Smooth muscle cell (in vitro differentiated cells): ENCODE results near the gene MVB12B. TPM values are rescaled to one million over a fixed set of nuclear protein-coding genes. Genes with fewer than 3 reads are reported as not detected.

Experiments
- DNase-seq: peaks from one replicate; lab custom pipeline; 2025; ENCODE audit not compliant: unreplicated experiment; lab: John Stamatoyannopoulos, UW
- H2AFZ ChIP-seq: fragments of 200-600 bp; sonication (generic); 2 replicates; pipeline ENCODE4 v1.6.0; 2016; ENCODE audit warnings: antibody characterized with exemption, low read depth, mild to moderate bottlenecking
- H3F3A ChIP-seq: fragments of 200-600 bp; sonication (generic); 2 replicates; pipeline ENCODE4 v1.6.0; 2017; ENCODE audit warnings: antibody characterized with exemption, low read depth
- H3K27ac ChIP-seq: fragments of 200-600 bp; sonication (generic); 2 replicates; pipeline ENCODE4 v1.5.1; 2016; ENCODE audit warnings: low read depth, mild to moderate bottlenecking
- H3K27me3 ChIP-seq: fragments of 200-600 bp; sonication (generic); 2 replicates; pipeline ENCODE4 v1.6.1; 2016; ENCODE audit warnings: low read depth, mild to moderate bottlenecking
- H3K36me3 ChIP-seq: fragments of 200-600 bp; sonication (generic); 2 replicates; pipeline ENCODE4 v1.5.1; 2016; ENCODE audit warnings: low read depth
- H3K4me1 ChIP-seq: fragments of 200-600 bp; sonication (generic); 2 replicates; pipeline ENCODE4 v1.5.1; 2016; ENCODE audit warnings: low read depth
- H3K4me2 ChIP-seq: fragments of 200-600 bp; sonication (generic); 2 replicates; pipeline ENCODE4 v1.6.0; 2016; ENCODE audit warnings: mild to moderate bottlenecking
- H3K4me3 ChIP-seq: fragments of 200-600 bp; sonication (generic); 2 replicates; pipeline ENCODE4 v1.5.1; 2016; ENCODE audit warnings: mild to moderate bottlenecking
- H3K79me2 ChIP-seq: fragments of 200-600 bp; sonication (generic); 2 replicates; pipeline ENCODE4 v1.6.0; 2016; ENCODE audit warnings: low read depth, mild to moderate bottlenecking
- H3K9ac ChIP-seq: fragments of 200-600 bp; sonication (generic); 2 replicates; pipeline ENCODE4 v1.6.0; 2016; ENCODE audit warnings: low read depth
- H3K9me3 ChIP-seq: fragments of 200-600 bp; sonication (generic); replicated peaks from 2 replicates; pipeline ENCODE4 v1.5.1; 2016; ENCODE audit warnings: low read depth
- H4K20me1 ChIP-seq: fragments of 200-600 bp; sonication (generic); 2 replicates; pipeline ENCODE4 v1.6.0; 2016; ENCODE audit warnings: low read depth
- WGBS: methylation state at CpG from one replicate; pipeline ENCODE4 v1.1.7; 2016; ENCODE audit warnings: low lambda C conversion rate; 5-methylcytosine and 5-hydroxymethylcytosine counted together
- polyA plus RNA-seq: library from polyadenylated mRNA; unstranded; fragments of >200 nt; fragmentation: Nextera tagmentation; extraction: Ambion mirVana; gene quantifications from 2 replicates; pipeline ENCODE4 v1.2.1, GENCODE V29; 2016
- total RNA-seq: library from RNA; depleted of rRNA; stranded (reverse); fragments of >200 nt; gene quantifications from 2 replicates; pipeline ENCODE4 v1.2.3, GENCODE V29; 2014
- TF ChIP-seq, protein P1 (sequence below): fragments of 200-600 bp; sonication (generic); IDR thresholded peaks from 2 replicates; pipeline ENCODE4 v1.5.1; 2017; ENCODE audit warnings: borderline replicate concordance, mild to moderate bottlenecking, antibody characterized with exemption; ENCODE audit not compliant: insufficient read depth, poor library complexity, severe bottlenecking

Gene MVB12B
- total and polyA plus RNA-seq, 2 experiments from 2014 or later, result 4.3 to 5.4 TPM

DNA sequence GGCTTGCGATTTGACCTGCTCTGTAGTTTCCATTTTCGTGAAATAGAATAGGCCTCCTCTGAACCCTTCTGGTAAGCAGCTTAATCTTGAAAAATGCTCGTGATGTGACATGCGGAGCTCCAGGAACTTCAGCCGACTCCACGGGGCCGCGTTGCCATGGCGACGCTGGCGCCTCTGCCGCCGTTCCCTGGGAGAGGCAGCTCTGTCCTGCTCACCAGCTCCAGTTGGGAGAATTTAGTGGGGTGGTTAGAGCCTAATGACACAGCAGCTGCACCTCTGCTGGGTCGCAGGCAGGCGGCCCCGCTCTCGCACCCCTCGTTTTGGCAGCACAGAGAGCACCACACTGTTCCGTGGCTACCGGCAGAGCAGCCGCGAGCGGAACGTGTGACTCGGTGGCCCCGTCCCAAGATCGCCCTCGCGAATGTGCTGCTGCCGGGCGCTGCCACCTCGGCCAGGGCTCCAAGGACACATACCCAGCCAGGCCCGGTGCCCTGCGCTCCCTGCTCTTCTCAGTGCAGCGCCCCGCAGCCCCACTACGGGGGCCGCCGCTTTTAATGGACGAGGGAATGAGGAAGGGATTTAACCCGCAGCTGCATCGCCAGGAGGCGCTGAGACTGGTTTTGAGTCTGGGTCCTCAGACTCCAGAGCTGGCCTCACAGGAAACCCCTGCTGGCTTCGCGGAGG is 155.9 kb downstream of the MVB12B start:
- DNase-seq, result peak; percentile 27
- 41% methylated on average over 45 of the region's 45 CpGs for WGBS
- H3K79me2 ChIP-seq, result no peaks in the 10 kb centered on the region
- H3F3A ChIP-seq, result no peaks in the 10 kb centered on the region
- H3K4me1 ChIP-seq, result peaks cover 9% of the 10 kb centered on the region
- H3K27ac ChIP-seq, result no peak overlapping the region
- TF ChIP-seq, protein P1, sequence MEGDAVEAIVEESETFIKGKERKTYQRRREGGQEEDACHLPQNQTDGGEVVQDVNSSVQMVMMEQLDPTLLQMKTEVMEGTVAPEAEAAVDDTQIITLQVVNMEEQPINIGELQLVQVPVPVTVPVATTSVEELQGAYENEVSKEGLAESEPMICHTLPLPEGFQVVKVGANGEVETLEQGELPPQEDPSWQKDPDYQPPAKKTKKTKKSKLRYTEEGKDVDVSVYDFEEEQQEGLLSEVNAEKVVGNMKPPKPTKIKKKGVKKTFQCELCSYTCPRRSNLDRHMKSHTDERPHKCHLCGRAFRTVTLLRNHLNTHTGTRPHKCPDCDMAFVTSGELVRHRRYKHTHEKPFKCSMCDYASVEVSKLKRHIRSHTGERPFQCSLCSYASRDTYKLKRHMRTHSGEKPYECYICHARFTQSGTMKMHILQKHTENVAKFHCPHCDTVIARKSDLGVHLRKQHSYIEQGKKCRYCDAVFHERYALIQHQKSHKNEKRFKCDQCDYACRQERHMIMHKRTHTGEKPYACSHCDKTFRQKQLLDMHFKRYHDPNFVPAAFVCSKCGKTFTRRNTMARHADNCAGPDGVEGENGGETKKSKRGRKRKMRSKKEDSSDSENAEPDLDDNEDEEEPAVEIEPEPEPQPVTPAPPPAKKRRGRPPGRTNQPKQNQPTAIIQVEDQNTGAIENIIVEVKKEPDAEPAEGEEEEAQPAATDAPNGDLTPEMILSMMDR, result peak; percentile 5
- no peaks in the 10 kb centered on the region for H4K20me1 ChIP-seq
- H3K36me3 ChIP-seq, result no peaks in the 10 kb centered on the region
- no peaks in the 10 kb centered on the region for H3K27me3 ChIP-seq
- H3K4me3 ChIP-seq, result peak overlapping the region; percentile 24
- no peaks in the 10 kb centered on the region for H3K9me3 ChIP-seq
- H3K4me2 ChIP-seq, result peak overlapping the region; percentile 74
- no peak overlapping the region for H3K9ac ChIP-seq
- H2AFZ ChIP-seq, result no peak overlapping the region

DNA sequence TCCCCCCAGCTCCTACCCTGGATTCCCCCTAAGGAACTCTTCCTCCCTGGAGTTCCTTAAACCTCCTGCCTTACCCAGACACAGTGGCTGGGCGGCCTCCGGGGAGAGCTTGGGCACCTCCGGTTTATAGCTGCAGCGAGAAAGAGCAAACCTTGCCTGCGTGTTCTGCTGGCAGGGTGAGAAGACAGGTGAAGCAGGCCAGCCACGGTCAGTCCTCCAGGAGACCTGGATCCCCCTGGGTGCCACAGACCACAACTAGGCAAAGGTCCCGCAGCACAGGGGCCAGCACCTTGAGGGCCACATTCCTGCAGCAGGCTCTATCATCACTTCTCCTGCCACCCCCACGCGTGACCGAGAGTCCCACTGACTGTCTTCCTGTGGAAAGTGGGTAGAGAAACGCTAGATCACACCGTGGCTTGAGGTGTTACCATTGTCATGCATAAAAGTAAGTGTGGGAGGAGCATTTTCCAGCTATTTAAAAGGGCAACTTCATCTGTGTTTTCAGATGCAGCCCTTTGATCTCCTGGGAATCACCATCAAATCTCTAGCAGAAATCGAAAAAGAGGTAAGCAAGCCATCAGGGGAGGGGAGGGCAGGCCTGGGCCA is 156.9 kb downstream of the MVB12B start:
- Histone ChIP-seq H2AFZ (no peak overlapping the region), H3F3A (no peaks in the 10 kb centered on the region), H3K27ac (no peak overlapping the region), H3K79me2 (no peaks in the 10 kb centered on the region), H3K9ac (no peak overlapping the region), H3K4me1 (peaks cover 9% of the 10 kb centered on the region), H3K27me3 (no peaks in the 10 kb centered on the region), H3K9me3 (no peaks in the 10 kb centered on the region), H3K4me2 (no peak overlapping the region), H3K4me3 (no peak overlapping the region), H4K20me1 (no peaks in the 10 kb centered on the region), H3K36me3 (no peaks in the 10 kb centered on the region)
- DNase-seq, result no peak
- TF ChIP-seq, protein P1, result no peak
- 95% methylated on average over 13 of the region's 13 CpGs for WGBS

DNA sequence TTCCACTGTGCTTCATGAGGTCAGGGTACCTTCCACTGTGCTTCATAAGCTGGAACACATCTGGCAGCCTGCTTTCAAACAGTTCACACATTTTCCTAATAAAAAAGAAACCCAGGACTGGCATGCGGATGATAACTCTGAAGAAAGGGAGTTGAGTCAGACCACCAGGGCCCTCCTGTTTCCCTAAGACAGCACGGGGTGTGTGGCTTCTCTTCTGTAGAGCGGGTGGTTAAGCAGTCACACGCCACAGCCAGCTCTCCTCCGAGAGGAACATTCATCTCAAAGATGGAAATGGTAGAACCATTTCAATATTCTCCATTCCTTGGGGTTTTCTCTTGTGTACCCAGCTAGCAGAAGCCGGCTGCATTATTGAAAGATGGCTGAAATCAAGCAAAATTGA is 159.0 kb downstream of the MVB12B start:
- Histone ChIP-seq H4K20me1 (no peaks in the 10 kb centered on the region), H3K4me2 (no peak overlapping the region), H2AFZ (no peak overlapping the region), H3K79me2 (no peaks in the 10 kb centered on the region), H3K4me3 (no peak overlapping the region), H3K27ac (no peak overlapping the region), H3K4me1 (peaks cover 9% of the 10 kb centered on the region), H3K27me3 (no peaks in the 10 kb centered on the region), H3F3A (no peaks in the 10 kb centered on the region), H3K9ac (no peak overlapping the region), H3K36me3 (no peaks in the 10 kb centered on the region), H3K9me3 (no peaks in the 10 kb centered on the region)
- TF ChIP-seq, protein P1, result no peak
- DNase-seq, result no peak
- 91% methylated on average over 6 of the region's 6 CpGs for WGBS
